ENCODE measurements around the gene RAB3B.
"Not testable (repeated sequence)": the region's sequence is repeated elsewhere in the genome, so short reads cannot be mapped to it uniquely, and the experiment has no call there.

RAB3B gene

DNA sequence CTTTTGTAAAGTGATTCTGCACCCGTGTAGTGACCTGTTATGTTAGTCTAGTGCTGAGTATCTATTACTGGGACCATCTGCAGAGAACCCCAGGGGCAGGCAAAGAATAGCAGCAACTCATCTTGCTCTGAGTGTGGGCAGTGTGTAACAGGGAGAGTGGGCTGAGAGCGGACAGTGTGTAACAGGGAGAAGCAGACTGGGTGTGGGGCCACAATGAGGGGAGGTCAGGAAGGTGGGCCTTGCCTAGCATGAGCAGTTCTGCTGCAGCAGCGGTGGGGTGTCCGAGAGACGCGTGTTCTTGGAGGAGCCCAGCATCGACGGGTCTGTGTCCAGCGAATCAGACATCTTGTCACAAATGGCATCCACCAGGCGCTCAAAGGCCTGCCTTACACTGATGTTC lies 70.8 kb downstream of the RAB3B start:
- no peak for DNase-seq (ENCODE audit: low read depth)

DNA sequence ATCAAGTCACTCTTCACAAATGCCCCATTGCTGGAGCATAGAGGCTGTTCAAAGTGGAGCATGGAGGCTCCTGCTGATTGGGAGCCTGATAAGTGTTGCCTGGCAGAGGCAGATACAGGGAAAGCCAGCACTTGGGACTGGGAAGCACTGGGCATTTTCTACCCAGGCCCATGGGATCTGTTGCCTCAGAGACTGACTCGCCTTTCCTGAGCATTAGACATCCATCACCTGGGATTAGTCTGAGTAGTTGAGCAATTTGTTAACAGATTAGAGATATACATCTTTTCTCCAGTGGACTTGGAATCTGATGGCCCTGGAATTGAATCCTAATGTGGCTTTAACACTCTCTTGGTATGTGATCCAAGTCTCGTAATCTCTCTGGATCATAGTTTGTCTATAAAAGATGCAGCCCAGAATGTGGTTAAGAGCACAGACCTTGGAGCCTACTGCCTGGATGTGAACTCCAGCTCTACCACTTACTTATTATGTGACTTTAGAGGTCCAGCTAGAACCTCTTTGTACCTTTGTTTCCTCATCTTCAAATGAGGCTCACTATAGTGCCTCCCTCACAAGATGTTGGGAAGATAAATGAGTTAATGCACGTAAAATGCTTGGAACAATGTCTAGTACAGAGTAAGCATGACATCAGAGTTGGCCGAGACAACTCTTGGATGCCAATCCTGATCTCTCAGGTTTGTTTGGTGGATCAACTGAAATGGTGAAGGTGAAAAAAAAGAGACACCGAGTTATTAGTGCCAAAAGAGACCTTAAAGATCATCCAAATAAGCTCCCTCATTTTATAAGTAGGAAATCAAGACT lies 73.7 kb downstream of the RAB3B start:
- DNase-seq (ENCODE audit: low read depth): no peak

DNA sequence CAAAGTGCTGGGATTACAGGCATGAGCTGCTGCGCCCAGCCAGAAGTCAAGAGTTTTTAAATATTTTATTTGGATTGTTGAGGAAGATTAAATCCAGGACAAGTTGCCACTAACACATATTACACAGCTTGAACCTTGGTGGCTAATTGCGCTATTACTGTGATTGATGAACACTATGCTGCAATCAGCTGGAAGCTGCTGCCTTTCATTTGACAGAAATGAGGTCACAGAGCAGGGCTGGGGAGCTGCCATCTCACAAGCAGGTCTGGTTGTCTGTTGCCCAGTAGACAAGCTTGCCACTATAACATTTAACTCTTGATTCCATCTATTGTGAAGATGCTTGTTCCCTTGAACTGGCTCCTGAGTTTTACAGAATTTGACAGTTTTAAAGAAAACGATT lies 74.5 kb downstream of the RAB3B start:
- DNase-seq (ENCODE audit: low read depth): no peak

DNA sequence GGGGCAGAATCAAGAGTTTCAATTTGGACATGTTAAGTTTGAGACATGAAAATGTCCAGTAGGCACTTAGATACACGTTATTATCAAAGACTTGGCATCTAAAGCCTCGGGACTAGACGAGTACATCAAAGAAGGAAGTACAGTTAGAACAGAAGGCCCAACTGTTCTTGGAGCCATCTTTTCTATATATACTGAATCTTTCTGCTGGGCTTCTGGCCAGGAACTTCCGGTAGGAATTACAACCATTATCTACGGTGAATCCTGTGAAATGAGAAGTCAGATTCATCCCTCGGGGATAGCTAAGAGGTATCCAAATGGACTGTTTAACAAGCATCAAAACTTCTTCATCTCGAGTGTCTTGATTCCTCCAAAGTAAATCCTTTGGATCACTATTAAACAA lies 77.6 kb downstream of the RAB3B start:
- no peak for DNase-seq (ENCODE audit: low read depth)

DNA sequence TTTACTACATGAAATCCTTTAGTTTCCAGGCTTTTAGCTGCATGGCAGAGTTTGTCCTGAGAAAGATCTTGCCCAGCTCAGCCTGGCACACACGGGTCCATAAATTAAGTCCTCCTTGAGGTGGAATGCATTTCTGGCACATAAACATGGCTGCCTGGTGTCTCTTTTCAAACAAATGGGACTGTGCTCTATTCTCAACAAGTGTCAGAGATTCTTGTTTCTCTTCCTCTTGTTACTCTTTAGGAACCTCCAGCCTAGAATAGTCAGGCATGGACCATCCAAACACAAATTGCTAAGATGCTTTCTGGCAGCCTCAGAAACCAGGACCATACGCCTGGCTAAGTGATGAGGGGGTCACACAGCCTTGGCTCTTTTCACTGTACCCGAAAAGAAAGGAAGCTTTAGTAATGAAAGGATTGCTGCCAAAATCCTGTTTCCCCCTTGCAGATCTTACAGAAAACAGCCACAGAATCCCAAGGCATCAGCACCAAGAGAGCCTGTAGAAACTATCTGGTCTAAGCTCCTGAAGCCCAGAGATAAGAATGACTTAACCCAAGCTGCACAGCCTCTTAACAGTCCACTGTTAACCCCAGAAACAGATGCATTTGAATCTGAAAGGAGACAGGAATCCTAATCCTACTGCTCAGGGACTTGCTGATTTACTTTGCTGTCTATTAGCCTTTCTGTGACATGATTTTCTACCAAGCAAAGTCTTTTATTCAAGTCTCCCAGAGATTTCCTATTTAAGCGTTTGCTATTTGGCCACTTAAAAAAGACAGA lies 80.1 kb downstream of the RAB3B start:
- DNase-seq (ENCODE audit: low read depth): no peak

DNA sequence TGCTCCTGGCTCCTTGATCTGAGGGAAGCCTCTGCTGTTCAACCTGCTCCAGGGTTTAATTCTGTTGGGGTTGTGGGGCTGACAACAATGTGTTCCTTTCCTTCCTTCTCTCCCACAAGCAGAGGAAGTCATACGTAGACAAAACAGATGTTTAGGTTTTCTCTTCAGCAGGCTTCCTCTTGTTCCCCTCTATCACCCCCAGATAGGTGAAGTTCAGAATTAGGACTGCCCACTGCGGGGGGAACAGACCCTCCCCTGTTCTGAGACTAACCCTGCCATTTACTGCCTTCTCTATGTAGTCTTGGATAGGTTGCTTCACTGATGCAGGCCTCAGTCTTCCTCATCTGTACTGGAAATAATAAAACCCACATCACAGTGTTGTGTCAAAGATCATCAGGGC lies 82.0 kb downstream of the RAB3B start:
- no peak for DNase-seq (ENCODE audit: low read depth)

DNA sequence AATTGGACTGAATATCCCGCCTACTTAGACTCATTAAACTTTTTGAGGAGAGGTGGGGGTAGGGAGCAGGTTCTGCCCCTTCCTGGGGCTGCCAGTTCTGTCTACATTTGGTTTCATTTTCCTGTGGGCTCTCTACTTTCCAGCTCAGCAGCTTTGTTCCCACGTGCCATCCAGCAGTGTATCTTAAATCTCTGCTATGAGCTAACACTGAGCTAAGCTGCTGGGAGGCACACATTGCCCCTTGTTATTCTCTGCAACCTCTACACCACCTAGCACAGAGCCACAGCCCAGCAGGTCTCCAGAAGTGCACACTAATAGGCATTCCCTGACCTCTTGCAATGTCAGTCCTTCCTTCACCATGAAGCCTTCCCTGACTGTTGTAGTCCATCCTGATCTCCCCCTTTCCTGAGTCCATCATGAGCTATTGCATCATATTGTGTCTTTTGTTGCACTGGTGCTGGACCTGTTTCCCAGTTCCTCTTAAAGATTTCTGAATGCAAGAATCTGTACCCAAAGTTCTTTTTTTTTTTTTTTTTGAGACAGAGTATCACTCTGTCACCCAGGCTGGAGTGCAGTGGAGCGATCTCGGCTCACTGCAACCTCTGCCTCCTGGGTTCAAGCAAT lies 83.3 kb downstream of the RAB3B start:
- no peak for DNase-seq (ENCODE audit: low read depth)

DNA sequence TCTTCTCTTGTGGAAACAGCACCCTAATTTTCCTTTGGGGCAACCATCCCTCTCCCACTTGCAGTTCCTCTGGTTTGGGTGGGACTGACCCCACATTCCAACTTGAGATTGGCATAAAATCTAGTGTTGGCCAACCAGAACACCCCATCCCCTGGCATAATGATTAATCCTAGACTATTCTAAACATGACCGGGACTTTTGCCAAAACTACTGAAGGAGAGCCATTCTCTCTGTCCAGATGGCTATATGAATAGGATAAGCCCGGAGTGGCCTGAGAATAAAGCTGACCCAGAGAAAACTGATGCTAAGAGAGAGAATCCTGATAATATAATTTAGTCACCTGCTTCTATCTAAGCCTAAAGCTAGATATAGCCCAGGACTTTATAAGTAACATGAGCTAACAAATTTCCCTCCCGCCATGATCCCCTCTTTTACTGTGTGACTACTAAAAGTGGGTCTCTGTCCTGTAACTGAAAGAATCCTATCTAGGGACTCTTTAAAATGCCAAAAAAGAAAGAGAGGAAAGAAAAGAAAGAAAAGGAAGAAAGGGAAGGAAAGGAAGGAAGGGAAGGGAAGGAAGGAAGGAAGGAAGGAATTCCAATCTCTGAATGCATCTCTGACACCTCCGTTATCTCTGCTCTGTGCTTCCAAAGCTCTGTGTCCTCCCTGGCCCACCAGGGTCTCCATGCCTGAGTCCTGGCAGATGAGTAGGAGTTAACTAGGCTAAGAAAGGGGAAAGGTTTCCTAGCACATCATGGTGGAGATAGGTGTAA lies 84.0 kb downstream of the RAB3B start:
- DNase-seq (ENCODE audit: low read depth): no peak

DNA sequence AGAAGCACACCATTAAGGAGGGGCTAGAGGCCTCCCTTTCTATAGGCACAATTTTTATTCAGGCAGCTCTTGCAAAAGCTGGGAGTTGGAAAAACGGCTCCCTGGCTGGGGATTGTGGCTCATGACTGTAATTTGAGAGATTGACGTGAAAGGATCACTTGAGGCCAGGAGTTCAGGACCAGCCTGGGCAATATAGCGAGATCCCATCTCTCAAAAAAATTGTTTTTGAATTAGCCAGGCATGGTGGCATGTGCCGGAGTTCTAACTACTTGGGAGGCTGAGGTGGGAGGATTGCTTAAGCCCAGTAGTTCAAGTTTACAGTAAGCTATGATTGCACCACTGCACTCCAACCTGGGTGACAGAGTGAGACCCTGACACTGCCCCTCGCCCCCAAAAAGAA lies 88.0 kb downstream of the RAB3B start:
- no peak for DNase-seq (ENCODE audit: low read depth)

DNA sequence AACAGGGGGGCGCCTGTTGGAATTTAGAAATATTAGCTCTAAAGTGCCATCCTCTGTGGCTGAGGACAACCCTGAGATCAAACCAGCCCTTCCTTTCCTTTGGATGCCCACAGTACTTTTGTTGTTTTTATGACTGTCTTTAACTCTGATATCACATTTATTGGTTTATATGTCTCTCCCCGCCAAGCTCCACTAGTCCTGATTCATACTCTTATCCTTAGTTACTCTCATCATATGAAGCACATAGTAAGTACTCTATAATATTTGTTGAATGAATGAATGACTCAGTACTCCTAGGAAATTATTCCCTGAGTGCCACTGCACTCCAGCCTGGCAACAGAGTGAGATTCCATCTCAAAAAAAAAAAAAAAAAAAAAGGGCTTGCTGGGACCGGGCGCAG lies 89.3 kb downstream of the RAB3B start:
- DNase-seq (ENCODE audit: low read depth): no peak

DNA sequence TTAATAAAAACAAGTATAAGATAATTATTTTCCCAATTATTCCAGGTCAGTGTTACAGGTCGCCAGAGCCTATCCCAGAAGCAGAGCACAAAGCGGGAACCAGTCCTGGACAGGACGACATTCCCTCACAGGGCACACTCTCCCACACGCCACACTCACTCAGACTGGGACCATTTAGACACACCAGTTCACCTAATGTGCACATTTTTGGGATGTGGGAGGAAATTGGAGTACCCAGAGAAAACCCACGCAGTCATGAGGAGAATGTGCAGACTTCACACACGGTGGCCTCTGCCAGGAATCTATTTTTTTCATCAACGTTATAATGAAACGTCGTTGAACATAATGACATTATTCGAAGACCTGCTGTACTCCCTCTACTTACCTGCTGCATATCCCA lies 91.5 kb downstream of the RAB3B start:
- no peak for DNase-seq (ENCODE audit: low read depth)

DNA sequence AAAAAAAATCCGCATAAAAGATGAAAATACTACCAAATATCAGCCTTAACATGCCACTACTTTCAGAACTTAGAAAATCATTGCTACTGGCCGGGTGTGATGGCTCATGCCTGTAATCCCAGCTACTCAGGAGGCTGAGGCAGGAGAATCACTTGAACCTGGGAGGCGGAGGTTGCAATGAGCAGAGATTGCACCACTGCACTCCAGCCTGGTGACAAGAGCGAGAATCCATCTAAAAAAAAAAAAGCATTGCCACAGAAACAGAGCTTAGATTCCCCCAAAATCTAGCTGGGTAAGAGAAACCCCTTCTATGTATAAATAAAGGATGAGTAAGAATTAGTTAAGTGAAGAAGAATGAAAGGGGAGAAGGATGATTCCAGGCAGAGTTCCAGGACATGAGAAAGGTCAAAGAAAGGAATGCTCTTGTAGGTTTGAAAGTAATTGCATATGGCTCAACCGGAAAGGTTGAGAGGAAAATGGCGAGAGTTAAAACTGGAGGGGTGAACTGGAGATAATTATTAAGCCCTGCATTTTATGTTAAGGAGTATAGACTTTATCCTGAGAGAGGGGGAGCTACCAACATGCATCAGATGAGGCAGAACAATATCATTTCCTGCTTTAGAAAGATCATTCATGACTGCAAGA lies 92.3 kb downstream of the RAB3B start:
- no peak for DNase-seq (ENCODE audit: low read depth)

DNA sequence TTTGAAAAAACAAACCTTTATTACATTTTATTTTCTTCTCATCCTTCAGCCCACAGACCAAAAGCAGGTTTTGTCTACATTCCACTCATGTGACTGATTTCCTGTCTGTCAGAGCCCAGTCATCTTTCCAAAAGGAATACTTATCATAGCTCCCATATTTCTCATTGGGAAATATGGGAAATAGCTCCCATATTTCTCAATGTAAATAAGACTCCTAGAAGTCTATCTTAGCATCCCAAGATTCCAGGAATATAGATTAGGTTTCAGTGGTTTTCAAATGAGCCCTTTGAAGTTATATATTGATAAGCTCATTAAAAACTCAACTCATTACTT lies 92.8 kb downstream of the RAB3B start:
- no peak for DNase-seq (ENCODE audit: low read depth)

DNA sequence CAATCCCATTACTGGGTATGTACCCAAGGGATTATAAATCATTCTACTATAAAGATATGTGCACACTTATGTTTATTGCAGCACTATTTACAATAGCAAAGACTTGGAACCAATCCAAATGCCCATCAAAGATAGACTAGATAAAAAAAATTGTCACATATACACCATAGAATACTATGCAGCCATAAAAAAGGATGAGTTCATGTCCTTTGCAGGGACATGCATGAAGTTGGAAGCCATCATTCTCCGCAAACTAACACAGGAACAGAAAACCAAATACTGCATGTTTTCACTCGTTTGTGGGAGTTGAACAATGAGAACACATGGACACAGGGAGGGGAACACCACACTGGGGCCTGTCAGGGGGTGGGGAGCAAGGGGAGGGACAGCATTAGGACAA lies 95.8 kb downstream of the RAB3B start:
- not testable (repeated sequence) for DNase-seq (ENCODE audit: low read depth)

DNA sequence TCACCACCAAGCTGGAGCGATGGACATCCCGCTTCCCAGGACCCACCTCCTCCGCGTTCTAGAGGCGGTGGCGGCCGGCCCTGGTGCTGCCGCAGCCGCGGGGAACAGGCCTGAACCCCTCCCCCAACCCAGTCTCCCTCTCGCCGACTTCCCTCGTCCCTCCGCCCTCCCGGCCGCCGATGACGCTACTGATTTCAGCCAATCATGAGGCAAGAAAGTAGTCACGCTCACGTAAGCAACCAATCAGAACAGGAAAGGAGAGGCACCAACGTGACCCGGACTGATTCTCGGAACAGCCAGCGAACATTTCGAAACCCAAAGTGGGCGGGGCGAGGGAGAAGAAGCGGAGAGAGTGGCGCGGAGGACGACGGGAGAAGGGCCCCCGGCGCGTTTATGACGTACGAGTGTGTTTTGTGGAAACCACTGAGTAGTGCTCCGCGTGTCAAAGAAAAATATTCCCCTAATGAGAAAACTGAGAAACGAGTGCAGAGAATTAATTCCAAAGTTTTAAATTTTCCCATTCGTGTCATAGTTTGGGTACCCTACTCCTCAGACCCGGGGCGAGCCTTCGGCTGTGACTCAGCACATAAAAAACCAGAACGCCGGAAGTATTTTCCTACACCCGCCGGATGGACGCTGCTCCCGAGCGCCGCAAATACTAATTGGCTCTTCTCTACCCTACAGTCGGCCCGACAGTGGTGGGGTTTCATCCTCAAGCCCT lies 111.7 kb downstream of the RAB3B start, which contains the start of gene NRDC:
Gene NRDC, minus strand, starts transcription at position 112 of the 721 bp plus-strand sequence. CDS start 112 bp downstream, outside the sequence.
- DNase-seq (ENCODE audit: low read depth): peak; percentile 100

DNA sequence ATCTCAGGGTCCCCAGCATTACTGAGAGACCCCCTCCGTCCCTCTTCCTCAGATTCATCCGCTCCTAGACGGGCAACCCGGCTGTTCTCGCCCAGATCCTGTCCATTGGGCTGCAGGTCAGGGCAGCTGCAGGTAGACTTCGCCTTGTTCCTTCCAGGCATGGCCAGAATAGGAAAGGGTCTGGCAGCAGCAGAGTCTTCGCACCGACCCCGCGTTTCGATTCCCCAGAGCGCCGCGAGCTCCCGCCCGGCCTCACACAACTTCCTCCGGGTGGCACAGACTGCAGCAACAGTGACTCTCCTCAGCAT lies 112.2 kb downstream of the RAB3B start:
- DNase-seq (ENCODE audit: low read depth): no peak

DNA sequence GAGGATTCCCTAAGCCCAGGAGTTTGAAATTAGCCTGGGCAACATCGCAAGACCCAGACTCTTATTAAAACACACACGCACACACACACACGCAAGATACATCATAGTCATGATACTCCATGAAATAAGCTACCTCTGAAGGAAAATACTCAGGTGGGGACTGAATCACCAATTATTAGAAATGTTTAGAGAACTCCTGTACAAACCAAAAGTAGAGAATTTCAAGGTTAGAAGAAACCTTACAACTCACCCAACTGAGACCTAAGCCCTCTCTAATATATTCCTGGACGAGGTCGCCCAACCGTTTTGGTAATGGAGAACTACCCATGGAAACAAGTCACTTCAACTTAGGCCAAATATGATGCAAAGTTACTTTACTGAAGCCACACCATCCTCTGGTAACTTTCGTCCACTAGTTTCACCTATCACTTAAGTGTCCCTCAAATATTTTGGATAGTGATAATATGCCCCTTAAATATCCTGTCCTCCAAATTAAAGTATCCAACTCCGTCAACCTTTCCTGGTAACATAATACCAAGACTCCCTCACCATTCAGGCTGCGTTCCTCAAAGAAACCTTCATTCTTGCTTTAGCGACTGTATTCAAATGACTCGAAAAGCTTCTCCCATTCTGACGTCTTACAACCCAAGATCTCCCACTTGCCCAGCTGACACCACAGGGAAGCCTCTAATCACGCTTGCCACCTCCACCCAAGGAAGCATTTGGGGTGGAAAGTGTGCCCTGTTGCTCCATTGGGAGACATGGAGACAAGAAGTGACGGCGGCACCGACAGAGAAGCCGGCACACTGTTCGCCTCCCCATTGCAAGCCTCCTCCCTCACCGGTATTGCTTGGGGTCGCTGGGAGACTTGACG lies 112.8 kb downstream of the RAB3B start:
- DNase-seq (ENCODE audit: low read depth): no peak

DNA sequence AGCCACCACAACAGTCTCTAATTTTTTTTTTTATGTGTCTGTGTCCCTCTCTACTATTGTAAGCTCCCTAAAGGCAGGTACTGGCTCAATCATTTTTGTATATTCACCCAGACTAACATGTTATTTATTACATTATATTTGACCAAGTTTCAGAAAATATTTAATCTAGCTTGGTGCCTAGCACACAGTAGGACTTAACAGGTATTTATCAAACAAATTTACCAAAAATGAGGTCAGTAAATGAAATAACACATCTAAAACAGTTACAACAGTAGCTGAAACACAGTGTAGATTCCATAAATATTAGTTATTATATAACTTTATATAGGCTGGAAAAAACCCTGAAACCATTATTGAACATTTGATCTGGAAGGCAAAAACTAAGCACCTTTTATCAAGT lies 114.7 kb downstream of the RAB3B start:
- no peak for DNase-seq (ENCODE audit: low read depth)

DNA sequence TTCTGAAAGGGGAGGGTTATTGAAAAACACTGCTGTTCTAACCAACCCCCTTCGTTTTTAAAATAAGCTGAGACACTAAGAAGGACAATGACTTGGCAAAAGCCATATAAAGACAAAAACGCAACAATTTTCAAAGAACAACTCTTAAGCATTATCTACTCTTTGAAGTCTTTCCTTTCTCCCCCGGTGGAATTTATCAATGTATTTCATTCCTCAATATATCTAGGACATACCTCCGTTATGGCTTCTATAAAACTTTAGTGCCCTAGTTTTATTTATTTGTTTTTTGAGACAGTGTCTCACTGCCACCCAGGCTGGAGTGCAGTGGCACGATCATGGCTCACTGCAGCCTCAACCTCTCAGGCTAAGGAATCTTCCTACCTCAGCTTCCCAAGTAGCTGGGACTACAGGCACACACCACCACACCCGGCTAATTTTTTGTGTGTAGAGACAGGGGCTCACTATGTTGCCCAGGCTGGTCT lies 115.2 kb downstream of the RAB3B start:
- DNase-seq (ENCODE audit: low read depth): no peak

DNA sequence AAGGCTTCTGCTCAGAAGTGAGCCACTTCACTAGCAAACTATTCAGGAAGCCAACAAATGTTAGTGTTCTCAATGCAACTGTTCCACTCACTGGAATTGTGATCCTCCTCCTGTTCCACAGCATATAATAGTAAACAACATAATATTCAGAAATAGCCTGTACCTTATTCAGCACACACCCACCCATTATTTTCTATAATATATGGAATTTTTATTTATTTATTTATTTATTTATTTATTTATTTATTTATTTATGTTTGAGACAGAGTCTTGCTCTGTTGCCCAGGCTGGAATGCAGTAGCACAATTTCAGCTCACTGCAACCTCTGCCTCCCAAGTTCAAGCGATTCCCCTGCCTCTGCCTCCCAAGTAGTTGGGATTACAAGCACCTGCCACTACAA lies 117.2 kb downstream of the RAB3B start:
- not testable (repeated sequence) for DNase-seq (ENCODE audit: low read depth)

All from stimulated activated CD8-positive, alpha-beta memory T cell treated with anti-CD3 and anti-CD28 coated beads, Interleukin-7, amount 100 ng/mL, for 24 hours (primary cell).